AG09319 (cell line): ENCODE data around the gene SLC25A15.

Experiments
- DNase-seq: peaks from one replicate; pipeline ENCODE4 v3.0.0-alpha.2; 2010; ENCODE audit warnings: low read depth; ENCODE audit errors: extremely low read depth
- CTCF ChIP-seq: IDR thresholded peaks from 2 replicates; pipeline ENCODE4 v1.5.1; 2011; ENCODE audit warnings: low read depth, mild to moderate bottlenecking, inconsistent platforms, low read length, moderate library complexity

The SLC25A15 gene

GRCh38 chr13:40765602-40766001 lies 23.8 kb upstream of the SLC25A15 start:
- TF ChIP-seq CTCF = no peak
- DNase-seq = no peak

DNA sequence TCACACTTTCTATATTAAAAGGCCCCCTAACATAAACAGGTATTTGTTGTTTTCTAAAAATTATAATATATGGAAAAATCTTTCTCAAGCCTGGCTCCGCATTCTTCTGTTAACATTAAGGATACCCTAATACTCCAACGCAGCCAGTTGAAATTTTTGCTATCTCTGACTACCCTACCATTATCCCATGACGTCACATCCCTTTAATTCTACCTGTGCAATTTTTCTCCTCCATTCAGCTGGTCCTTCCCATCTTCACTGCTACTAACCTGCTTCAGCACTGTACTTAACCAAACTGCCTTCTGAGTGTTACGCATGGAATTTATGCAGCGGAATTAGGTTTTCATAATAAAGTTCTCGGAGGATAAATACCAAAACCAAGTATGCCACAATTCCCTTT lies 19.4 kb upstream of the SLC25A15 start:
- DNase-seq = no peak
- TF ChIP-seq CTCF = no peak

GRCh38 chr13:40770609-40770933 lies 18.8 kb upstream of the SLC25A15 start:
- DNase-seq = no peak
- no peak for TF ChIP-seq CTCF

DNA sequence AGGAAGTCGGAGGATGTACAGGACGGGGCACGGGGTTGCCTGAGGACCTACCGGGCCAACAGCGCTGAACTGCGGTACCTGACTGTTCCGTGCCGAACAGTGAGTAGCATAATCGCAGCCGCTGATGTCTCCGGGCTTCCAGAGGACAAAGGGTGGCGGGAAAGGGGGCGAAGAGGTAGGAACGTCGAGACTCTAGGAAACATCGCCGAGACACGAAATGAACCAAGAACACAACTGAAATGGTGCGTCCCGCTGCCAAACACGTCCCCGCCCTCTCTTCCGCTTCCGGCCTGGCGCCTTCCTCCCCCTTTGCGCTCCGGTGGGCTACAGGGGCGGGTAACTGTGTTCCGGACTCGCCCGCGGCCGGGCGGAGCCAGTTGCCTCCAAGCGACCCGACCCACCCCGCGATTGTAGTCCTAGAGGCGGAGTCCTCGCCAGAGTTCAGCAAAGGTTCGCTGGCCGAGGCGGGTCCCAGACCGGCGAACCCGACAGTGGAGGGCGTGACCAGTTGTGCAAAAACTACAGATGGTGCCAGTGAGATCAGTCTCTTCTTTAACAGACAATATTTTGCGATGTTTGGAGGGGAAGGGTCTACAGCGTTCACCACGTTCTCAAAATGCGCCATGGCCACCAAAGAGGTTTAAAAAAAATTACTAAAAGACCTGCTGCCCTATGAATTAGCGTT lies 18.3 kb upstream of the SLC25A15 start, which contains the start of gene MRPS31:
Gene MRPS31 (minus strand): TSS at position 257 of the 685 bp plus-strand sequence. CDS start 54 bp downstream, at position 203.
- TF ChIP-seq CTCF = no peak
- peak; percentile 89 for DNase-seq

DNA sequence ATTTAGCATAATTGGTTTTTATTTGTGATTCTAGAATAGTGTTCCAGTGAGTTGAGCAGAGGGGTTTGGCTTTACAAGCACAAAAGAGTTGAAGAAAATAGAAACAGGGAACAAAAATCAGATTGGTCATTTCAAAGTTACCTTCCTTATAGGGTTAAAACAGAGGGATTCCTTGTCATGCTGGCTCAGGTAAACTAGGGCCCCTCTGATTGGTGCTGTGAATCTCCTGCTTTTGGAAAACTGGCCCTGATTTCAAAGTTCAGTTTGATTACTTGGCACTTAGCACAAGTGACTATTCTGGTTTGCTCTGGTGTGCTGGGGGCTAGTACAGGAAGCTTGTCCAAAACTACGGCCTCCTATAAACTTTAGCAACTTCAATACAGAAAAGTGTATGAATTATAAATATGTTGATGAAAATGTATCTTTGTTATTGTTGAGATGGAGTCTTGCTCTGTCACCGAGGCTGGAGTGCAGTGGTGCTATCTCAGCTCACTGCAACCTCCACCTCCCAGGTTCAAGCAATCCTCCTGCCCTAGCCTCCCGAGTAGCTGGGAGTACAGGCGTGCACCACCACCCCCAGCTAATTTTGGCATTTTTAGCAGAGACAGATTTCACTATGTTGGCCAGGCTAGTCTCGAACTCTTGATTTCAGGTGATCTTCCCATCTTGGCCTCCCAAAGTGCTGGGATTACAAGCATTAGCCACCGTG lies 16.5 kb upstream of the SLC25A15 start:
- DNase-seq = no peak
- no peak for TF ChIP-seq CTCF

GRCh38 chr13:40774672-40775071 lies 14.7 kb upstream of the SLC25A15 start:
- DNase-seq = no peak
- no peak for TF ChIP-seq CTCF

GRCh38 chr13:40776232-40776631 lies 13.2 kb upstream of the SLC25A15 start:
- no peak for DNase-seq

More at GRCh38 chr13:40776232-40776631, 13.2 kb upstream of the SLC25A15 start:
- TF ChIP-seq CTCF = no peak
